Measurements from ENCODE around the gene PDE7B.

PDE7B gene

GRCh38 chr6:136036071-136036380 is 184.5 kb downstream of the PDE7B start:
- DNase-seq = no peak

DNA sequence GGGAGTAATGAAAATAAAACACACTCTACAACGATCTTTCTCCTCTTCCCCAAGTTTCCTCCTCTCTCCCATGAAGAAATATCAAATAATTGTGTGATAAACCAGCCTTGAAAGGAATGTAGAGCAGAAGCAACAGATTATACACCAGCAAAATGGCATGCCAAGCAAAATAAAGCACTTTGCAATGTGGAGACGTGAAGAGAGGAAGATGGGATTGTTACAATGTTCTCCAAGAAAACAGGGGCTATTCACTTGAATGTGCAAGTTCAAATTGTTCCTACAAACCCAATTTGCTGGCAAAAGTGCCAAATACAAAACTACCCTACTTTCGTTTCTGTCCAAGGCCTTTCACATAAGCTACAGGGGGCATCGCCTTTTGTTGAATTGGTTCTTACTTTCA is 185.1 kb downstream of the PDE7B start:
- no peak for DNase-seq

- DNase-seq = peak in 1 of 2 donors; percentile 2
These were observed 185.9 kb downstream of the PDE7B start for GRCh38 chr6:136037242-136037875.

- no peak for DNase-seq
These were observed 186.5 kb downstream of the PDE7B start for GRCh38 chr6:136037876-136038460.

- DNase-seq = no peak
These were observed 187.0 kb downstream of the PDE7B start for GRCh38 chr6:136038531-136038930.

GRCh38 chr6:136039185-136039584 is 187.7 kb downstream of the PDE7B start:
- no peak for DNase-seq

DNA sequence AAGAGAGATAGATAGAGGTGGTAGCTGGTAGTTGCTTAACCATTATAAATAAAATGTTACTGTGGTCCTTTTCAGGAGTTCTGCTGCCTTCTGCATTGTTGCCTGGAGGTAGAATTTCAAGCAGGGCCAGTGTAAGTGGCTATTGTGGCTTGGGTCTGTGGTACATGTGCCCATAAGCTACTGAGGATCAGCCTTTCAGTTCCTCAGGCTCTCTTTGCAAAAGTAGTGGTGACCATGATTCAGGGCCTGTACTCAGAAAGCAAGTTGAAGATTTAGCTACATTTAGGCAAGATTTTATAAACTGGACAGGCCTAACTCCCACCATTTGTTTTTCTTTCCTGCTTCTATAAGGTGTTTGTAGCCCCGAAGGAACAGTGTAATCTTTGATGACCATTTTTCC is 199.0 kb downstream of the PDE7B start:
- no peak for DNase-seq

GRCh38 chr6:136051140-136051775 is 199.8 kb downstream of the PDE7B start:
- DNase-seq = peak; percentile 3 to 41

GRCh38 chr6:136052031-136052430 is 200.5 kb downstream of the PDE7B start:
- DNase-seq = no peak

DNA sequence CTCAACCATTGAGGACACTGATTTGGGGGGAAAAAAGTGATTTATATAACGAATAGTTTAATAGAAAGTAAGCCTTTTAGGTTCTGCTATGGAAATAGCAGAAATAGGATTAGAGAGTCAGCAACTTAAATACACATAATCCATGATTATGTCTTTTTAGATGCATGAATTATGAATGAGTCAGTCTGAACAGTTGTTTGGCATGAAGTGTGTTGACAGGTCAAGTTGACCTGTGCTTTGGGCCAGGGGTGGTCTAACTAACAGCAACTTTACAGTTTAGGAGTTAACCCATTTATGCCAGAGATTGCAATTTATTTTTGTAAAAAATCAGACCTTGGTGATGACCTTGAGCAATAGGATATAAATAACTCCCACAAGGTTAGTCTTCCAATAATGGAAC is 207.4 kb downstream of the PDE7B start:
- no peak for DNase-seq

GRCh38 chr6:136059308-136059707 is 207.8 kb downstream of the PDE7B start:
- DNase-seq = no peak

GRCh38 chr6:136060052-136060451 is 208.6 kb downstream of the PDE7B start:
- DNase-seq = no peak

GRCh38 chr6:136060759-136061158 is 209.3 kb downstream of the PDE7B start:
- no peak for DNase-seq

GRCh38 chr6:136061701-136062100 is 210.2 kb downstream of the PDE7B start:
- DNase-seq = no peak

- DNase-seq = no peak
These were observed 211.6 kb downstream of the PDE7B start for GRCh38 chr6:136063096-136063495.

- no peak for DNase-seq
These were observed 214.5 kb downstream of the PDE7B start for GRCh38 chr6:136066005-136066404.

GRCh38 chr6:136067731-136068341 is 216.3 kb downstream of the PDE7B start:
- no peak for DNase-seq

DNA sequence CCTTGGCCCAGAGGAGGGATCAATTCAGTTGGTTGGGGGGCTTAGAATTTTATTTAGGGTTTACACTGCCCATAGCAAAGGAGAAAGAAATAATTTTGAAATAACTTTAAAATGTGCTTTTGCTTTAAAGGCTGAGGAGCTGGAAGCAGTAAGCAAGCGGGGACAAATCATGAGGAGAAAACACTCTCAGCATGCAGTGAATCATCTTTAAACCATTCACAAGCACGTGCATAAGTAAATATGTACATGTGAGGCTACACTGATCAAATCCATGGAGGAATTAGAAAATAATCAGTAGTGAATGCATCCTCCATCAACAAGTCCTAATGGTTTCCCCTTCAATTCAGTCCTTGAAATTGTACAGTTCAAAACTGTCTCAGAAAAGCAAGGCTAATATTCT is 217.6 kb downstream of the PDE7B start:
- DNase-seq = no peak

GRCh38 chr6:136070815-136071214 is 219.3 kb downstream of the PDE7B start:
- no peak for DNase-seq

DNA sequence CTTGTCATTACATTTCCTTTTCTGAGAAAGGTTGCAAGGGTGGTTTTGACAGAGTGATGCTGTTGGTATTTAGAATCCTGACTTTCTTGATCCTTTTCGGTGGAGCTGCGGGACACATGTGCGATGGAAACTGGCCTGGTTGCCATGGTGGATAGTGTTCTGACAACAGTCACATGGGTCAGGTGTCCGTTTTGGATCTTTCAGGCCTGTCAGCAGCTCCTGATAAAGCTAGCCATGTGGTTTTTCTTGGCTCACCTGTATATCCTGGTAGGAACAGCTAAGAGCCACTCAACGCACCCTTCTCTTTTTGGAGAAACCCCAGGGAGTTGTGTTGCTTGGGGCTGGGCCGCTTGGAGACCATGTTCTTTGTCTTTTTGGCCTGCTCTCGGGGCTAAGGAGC is 221.2 kb downstream of the PDE7B start:
- no peak for DNase-seq

DNA sequence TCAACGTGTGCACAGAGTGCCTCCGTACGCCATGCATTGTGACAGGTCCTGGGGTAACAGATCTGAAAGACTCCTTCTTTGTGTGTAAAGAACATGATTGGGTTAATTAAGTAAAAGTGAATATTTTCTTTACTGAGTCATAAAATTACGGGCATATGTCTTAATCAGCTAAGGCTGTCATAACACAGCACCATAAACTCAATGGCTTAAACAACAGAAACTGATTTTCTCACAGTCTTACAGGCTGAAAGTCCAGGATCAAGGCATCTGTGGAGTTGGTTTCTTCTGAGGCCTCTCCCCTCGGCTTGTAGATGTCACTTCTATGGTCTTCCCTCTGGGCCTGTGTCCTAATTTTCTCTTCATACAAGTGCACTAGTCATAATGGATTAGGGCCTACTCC is 221.7 kb downstream of the PDE7B start:
- no peak for DNase-seq

- DNase-seq = no peak
These were observed 225.0 kb downstream of the PDE7B start for GRCh38 chr6:136076496-136076895.

GRCh38 chr6:136077834-136078576 is 226.5 kb downstream of the PDE7B start:
- no peak for DNase-seq
